ENCODE measurements around the gene VCX3B. TPM values are rescaled to one million over a fixed set of nuclear protein-coding genes. Genes with fewer than 3 reads are reported as not detected.
A peak's percentile ranks its signal among the peaks of the same experiment; 100 is the strongest.
"Not testable (repeated sequence)": the region's sequence is repeated elsewhere in the genome, so short reads cannot be mapped to it uniquely, and the experiment has no call there.

The VCX3B gene
- total and polyA plus RNA-seq, 2 donors (not counting 1 experiment from before 2014, with no cell fraction given): not detected

DNA sequence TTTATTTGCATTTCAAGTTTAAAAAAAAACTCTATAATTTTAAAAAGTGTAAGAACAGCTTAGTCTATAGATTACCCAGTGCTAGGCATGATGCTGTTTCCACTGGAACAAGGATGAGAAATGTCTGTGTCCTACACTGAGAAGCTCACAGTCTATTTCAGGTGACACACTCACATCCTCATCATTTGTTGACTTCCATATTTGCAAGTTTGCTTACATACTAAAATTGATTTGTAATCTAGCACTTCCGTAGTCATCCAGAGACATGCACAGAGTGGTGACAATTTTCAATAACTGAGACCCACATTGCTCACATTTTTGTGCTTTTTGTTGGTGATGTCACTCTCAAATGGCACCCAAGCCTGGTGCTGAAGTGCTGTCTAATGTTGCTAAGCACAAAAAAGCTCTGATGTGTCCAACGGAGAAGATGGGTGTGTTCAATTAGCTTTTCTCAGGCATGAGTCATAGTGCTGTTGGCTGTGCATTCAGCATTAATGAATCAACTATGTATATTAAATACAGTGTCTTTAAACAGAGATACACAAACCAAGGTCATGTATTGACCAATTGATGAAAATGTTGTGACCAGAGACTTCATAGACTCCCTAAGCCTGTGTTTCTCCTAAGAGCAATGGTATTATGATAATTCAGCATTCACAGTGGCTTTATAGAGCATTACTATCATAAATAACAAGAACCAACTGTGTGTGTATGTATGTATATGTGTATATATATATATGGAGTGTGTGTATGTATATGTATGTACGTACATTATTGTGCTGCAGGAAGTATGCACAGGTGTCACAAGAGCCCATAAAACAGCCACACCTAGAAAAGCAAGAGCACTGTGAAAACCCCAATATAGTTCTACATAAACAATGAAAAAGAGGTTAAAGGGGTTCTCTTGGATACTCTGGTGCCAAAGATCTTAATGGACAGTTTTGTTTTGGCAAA, 31.2 kb upstream of the VCX3B start:
- Histone ChIP-seq H3K4me2 (ENCODE audit: extremely low read depth, insufficient read depth, low read length) (no peak overlapping the region), H3K4me1 (ENCODE audit: control insufficient read depth, extremely low read depth, insufficient read depth, low read length) (no peaks in the 10 kb centered on the region), H3K9me3 (ENCODE audit: control insufficient read depth, insufficient read depth, low read depth, low read length) (no peaks in the 10 kb centered on the region), H3K27me3 (ENCODE audit: control insufficient read depth, insufficient read depth, low read length) (no peaks in the 10 kb centered on the region), H3K36me3 (ENCODE audit: control insufficient read depth, insufficient read depth, low read length) (no peaks in the 10 kb centered on the region), H3K9ac (ENCODE audit: insufficient read depth, low read length) (no peak overlapping the region), H3K4me3 (replicated peaks in 1 of 4; ENCODE audit: control extremely low read depth in 1 of 4, insufficient read depth in 1 of 4, low read depth in 3 of 4, low read length in 4 of 4) (no peak overlapping the region), H3K79me2 (ENCODE audit: control insufficient read depth, insufficient read depth, low read length) (no peaks in the 10 kb centered on the region), H4K20me1 (ENCODE audit: control insufficient read depth, extremely low read depth, insufficient read depth, low read length) (no peaks in the 10 kb centered on the region), H3K27ac (ENCODE audit: insufficient read depth, low read length) (no peak overlapping the region), H2AFZ (ENCODE audit: low read length) (no peak overlapping the region)
- DNase-seq (ENCODE audit: low read depth in 2 of 2): peak in 1 of 2 donors; percentile 48
- TF ChIP-seq CTCF (conservative IDR thresholded peaks at IDR 0.05 in 1 of 2, IDR thresholded peaks at IDR 0.05 in 1 of 2; ENCODE audit: low read depth in 1 of 2, low read length in 2 of 2) (no peak), EZH2 (IDR thresholded peaks at IDR 0.05; ENCODE audit: low read length, missing control alignments) (no peak)

- Histone ChIP-seq H3K9ac (ENCODE audit: insufficient read depth, low read length) (no peak overlapping the region), H3K79me2 (ENCODE audit: control insufficient read depth, insufficient read depth, low read length) (no peaks in the 10 kb centered on the region), H2AFZ (ENCODE audit: low read length) (no peak overlapping the region), H3K27me3 (ENCODE audit: control insufficient read depth, insufficient read depth, low read length) (no peaks in the 10 kb centered on the region), H3K4me2 (ENCODE audit: extremely low read depth, insufficient read depth, low read length) (no peak overlapping the region), H3K36me3 (ENCODE audit: control insufficient read depth, insufficient read depth, low read length) (no peaks in the 10 kb centered on the region), H3K27ac (ENCODE audit: insufficient read depth, low read length) (no peak overlapping the region), H3K4me1 (ENCODE audit: control insufficient read depth, extremely low read depth, insufficient read depth, low read length) (no peaks in the 10 kb centered on the region), H3K9me3 (ENCODE audit: control insufficient read depth, insufficient read depth, low read depth, low read length) (no peaks in the 10 kb centered on the region), H4K20me1 (ENCODE audit: control insufficient read depth, extremely low read depth, insufficient read depth, low read length) (no peaks in the 10 kb centered on the region), H3K4me3 (replicated peaks in 1 of 4; ENCODE audit: control extremely low read depth in 1 of 4, insufficient read depth in 1 of 4, low read depth in 3 of 4, low read length in 4 of 4) (no peak overlapping the region)
- no peak for DNase-seq (ENCODE audit: low read depth in 2 of 2)
- no peak for TF ChIP-seq EZH2 (IDR thresholded peaks at IDR 0.05; ENCODE audit: low read length, missing control alignments)
- no peak for TF ChIP-seq CTCF (conservative IDR thresholded peaks at IDR 0.05 in 1 of 2, IDR thresholded peaks at IDR 0.05 in 1 of 2; ENCODE audit: low read depth in 1 of 2, low read length in 2 of 2)
Observed at GRCh38 chrX:8447368-8447767, 17.3 kb upstream of the VCX3B start.

DNA sequence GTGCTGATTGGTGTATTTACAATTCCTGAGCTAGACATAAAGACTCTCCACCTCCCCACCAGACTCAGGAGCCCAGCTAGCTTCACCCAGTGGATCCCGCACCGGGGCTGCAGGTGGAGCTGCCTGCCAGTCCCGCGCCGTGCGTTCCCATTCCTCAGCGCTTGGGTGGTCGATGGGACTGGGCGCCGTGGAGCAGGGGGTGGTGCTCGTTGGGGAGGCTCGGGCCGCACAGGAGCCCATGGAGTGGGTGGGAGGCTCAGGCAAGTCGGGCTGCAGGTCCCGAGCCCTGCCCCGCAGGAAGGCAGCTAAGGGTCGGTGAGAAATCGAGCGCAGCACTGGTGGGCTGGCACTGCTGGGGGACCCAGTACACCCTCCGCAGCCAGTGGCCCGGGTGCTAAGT, 12.3 kb upstream of the VCX3B start:
- not testable (repeated sequence) for H3K4me1 ChIP-seq (ENCODE audit: control insufficient read depth, extremely low read depth, insufficient read depth, low read length); H3K4me3 ChIP-seq (replicated peaks in 1 of 4; ENCODE audit: control extremely low read depth in 1 of 4, insufficient read depth in 1 of 4, low read depth in 3 of 4, low read length in 4 of 4); H3K36me3 ChIP-seq (ENCODE audit: control insufficient read depth, insufficient read depth, low read length); H3K9ac ChIP-seq (ENCODE audit: insufficient read depth, low read length); H4K20me1 ChIP-seq (ENCODE audit: control insufficient read depth, extremely low read depth, insufficient read depth, low read length); H3K79me2 ChIP-seq (ENCODE audit: control insufficient read depth, insufficient read depth, low read length); H3K27ac ChIP-seq (ENCODE audit: insufficient read depth, low read length); DNase-seq (ENCODE audit: low read depth in 2 of 2); H3K27me3 ChIP-seq (ENCODE audit: control insufficient read depth, insufficient read depth, low read length); H3K4me2 ChIP-seq (ENCODE audit: extremely low read depth, insufficient read depth, low read length); H3K9me3 ChIP-seq (ENCODE audit: control insufficient read depth, insufficient read depth, low read depth, low read length); H2AFZ ChIP-seq (ENCODE audit: low read length)
